NCI-H146 treated with DMSO at 0.1 percent for 48 hours (cell line): ENCODE measurements around the gene KLF1.

ENCODE experiments used
- DNase-seq: peaks from one replicate; lab custom pipeline; 2025; ENCODE audit not compliant: unreplicated experiment; lab: John Stamatoyannopoulos, UW

KLF1 gene

DNA sequence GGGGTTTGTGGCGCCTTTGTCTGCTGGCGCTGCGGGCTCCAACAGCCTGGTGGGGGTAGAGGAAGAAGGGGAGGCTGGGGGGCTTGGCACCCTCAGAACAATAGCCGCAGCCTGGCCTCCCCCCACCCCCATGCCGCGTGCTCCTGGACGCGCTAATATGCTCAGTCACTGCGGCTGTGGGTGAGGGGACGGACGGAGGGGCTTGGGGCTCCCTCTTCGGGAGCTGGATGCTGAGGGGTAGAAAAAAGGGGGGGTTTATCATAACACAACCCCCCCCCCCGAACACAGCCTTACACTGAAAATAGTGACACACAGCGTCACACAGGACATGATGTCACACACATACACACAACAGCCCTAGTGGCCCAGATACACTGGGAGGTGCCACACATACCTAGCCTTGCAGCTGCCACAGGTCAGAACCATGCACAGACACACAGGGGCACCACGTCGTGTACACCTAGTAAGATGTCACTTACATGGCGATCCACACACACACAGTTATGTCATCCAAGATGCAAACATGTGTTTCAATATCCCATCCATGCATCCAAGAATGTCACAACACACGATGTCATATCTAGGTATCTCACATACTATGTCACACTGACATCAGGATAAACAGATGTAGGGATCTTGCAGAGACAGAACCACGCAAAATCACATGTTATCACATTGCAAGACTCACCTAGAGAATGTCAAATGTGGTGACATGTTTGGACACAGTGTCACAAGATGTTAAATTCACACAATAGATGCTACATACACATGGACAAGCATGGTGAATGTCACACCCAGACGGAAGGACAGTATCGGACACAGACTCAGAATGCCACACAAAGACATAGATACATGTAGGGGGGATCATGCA lies 47.9 kb downstream of the KLF1 start:
- DNase-seq: no peak

DNA sequence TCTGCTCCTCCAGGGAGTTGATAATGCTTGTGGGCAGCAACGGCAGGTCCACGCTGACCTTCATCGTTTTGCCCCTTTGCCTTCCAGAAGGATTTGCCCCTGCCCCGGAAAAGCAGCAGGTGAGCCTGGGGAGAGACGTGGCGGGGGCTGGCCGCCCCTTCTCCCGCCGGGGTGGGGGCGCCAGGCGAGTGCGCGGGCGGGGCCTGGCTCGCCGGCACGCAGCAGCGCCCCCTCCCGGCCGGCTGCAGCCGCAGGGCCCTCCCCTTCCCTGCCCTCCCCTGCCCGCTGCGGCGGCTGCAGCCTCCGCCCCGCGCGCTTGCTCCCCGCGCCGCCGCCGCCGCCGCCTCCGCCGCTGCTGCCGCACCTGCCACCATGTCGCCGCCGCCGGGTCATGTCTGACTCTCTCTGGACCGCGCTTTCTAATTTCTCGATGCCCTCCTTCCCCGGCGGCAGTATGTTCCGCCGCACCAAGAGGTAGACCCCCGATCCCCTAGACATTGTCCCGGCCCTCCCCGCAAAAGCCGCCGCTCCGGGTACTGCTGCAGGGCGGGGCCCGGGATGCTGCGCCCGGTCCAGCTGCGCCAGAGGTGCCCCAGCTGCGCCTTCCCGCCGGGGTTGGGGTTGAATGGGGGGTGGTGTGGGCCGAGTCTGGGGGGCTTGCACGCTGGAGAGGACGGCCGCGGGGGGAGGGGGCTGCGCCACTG lies 48.7 kb downstream of the KLF1 start, which contains the start of gene MAST1:
Gene MAST1, plus strand, starts transcription at position 334 of the 704 bp plus-strand sequence. Its CDS starts 58 bp downstream, at position 392.
- peak; percentile 46 for DNase-seq

DNA sequence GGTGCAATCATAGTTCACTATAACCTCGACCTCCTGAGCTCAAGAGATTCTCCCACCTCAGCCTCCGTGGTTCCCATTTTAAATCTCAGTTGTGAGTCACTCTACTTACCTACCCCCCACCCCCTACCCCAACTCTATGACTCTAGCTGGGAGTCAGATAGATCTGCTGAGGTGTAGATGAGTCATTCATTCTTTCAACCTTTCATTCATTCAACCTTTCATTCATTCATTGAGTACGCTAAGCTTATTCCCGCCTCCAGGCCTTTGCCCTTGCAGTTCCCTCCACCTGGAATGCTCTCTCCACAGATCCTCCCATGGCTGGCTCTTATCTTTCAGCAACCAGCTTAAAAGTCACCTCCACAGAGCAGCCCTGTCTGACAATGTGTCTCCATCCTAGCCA lies 49.8 kb downstream of the KLF1 start:
- DNase-seq: no peak

DNA sequence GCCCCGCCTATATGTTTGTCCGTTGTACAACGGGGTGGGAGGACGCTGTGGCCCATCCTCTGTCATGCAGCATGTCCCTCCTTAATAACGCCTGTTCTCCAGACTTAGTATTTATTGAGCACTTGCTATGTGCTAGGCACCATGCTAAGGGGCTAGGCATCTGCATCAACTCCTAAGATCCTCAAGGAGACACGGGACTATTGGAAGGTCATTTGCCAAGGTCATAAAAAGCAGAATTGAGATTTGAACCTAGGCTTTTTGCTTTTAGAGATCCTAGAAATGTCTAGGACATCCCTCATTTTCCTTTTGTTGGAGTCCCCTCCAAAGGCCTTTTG lies 50.5 kb downstream of the KLF1 start:
- no peak for DNase-seq

DNA sequence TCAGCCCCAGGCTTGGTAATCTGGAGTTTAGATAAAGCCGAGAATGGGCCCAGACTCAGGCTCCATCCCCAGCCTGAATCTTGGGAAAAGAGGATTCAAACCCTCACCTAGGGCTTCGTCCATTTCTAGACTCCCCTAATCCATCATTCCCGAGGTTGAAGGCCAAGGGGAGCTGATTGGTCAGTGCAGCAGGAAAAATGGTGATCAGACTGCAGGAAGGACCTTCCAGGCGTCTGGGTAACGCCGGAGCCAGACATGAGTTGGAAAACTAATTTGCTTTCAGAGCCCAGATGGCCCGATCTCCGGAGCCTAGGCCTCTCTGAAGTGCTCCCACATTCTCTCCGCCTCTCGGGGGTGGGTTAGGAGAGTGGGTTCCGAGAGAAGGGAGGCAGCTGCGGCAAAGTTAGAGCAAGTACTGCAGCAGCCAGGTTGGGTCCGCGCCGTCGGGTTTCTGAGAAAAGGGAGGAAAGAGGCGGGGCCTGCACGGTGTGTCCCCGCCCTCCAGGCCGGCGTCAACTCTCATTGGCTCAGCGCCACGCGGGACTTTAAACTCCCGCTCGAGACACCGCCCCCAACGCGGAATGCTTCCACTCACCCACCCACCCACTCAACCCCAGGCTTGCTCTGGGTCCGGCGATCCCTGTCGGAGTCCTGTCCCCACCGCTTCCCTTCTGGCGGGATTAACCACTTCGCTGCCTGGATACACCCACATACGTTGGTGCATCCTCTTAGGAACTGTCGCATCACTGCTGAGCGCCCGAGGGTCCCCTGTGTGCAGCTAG lies 51.8 kb downstream of the KLF1 start:
- no peak for DNase-seq

DNA sequence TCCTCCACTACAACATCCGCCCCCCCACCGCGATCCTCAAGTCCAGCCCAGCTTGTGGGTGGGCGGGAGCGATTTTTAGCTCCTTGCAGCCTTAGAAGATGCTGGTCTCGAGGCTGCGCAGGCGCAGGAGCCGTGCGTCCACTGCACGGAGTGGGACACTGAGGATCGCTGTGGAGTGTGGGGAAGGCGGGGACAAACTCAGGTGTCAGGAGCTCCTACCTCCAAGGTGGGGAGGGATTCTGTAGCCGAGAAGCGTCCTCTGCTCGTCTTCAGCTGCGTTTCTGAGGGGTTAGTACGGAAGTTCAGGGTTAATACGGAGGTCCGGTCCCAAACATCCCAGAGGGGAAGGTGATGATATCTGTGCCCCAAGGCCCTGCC lies 52.4 kb downstream of the KLF1 start, which contains the start of gene RTBDN:
Gene RTBDN, minus strand, starts transcription at position 14 of the 378 bp plus-strand sequence. CDS start 4,600 bp downstream, outside the sequence.
- no peak for DNase-seq
